ENCODE results near the gene CD200.

DNA sequence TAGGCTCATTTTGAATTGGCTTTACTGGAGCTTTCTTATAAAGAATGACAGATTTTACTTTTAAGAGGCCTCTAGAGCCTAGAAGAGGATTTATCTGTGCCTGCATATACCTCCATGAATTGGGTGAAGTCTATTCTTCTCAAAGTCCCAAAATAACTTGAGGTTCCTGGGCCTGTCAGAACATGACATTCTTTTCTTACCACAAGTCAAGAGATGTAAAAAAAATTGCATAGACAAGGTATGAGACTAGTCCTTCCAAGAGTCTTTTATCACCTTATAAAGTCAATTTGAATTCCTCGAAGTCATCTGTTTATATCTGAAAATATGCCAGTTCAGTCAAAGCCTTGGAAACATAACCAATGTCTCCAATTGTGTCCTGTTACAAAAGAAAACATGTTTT, 17.2 kb upstream of the CD200 start:
- no peak for TF ChIP-seq EZH2phosphoT487 (IDR thresholded peaks at IDR 0.05; ENCODE audit: insufficient read depth, low read depth)
- no peak for TF ChIP-seq EZH2 (IDR thresholded peaks at IDR 0.05; ENCODE audit: insufficient read depth, poor library complexity, severe bottlenecking)

All from GM23248 (cell line).